Right lobe of liver (tissue), 6 donors: Measurements from ENCODE around the gene BRD3OS. TPM values are rescaled to one million over a fixed set of nuclear protein-coding genes. Genes with fewer than 3 reads are reported as not detected.

Experiments
- ATAC-seq, 4 donors: fragments of 200-7000 bp; cut with Tn5 transposase; one replicate each; pipeline ENCODE4 v1.9.1; 2020; ENCODE audit warnings: mild to moderate bottlenecking in 4 of 4, moderate library complexity in 4 of 4
- DNase-seq, 3 donors: peaks; one replicate each; pipeline ENCODE4 v3.0.0-alpha.2; 2020
- H3K27ac ChIP-seq, 3 donors: fragments of 200-600 bp; one replicate each; pipeline ENCODE4 v1.8.0; 2022
- H3K27me3 ChIP-seq, 2 donors: fragments of 200-600 bp; one replicate each; pipeline ENCODE4 v1.8.0; 2022
- H3K36me3 ChIP-seq, 4 donors: fragments of 200-600 bp; sonication (generic) in 1 of 4; one replicate each; pipeline versions ENCODE4 v1.5.1 to v1.8.0; 2017 to 2022; ENCODE audit warnings: control low read depth in 1 of 4
- H3K4me1 ChIP-seq, 4 donors: fragments of 200-600 bp; sonication (generic) in 1 of 4; one replicate each; pipeline versions ENCODE4 v1.5.1 to v1.8.0; 2017 to 2022; ENCODE audit warnings: control low read depth in 1 of 4
- H3K4me3 ChIP-seq, 3 donors: fragments of 200-600 bp; one replicate each; pipeline ENCODE4 v1.8.0; 2022
- H3K9me3 ChIP-seq, 4 donors: fragments of 200-600 bp; sonication (generic) in 1 of 4; one replicate each; pipeline versions ENCODE4 v1.5.1 to v1.8.0; 2017 to 2022; ENCODE audit warnings: control low read depth in 1 of 4
- CTCF ChIP-seq, 4 donors: fragments of 200-600 bp in 3 of 4; fragments of 450-650 bp in 1 of 4; IDR thresholded peaks; one replicate each; pipeline versions ENCODE4 v1.5.1 to v1.8.0; 2016 to 2022; ENCODE audit warnings: antibody characterized with exemption in 4 of 4, mild to moderate bottlenecking in 2 of 4
- POLR2A ChIP-seq: fragments of 450-650 bp; IDR thresholded peaks from one replicate; pipeline ENCODE4 v1.6.1; 2017; ENCODE audit warnings: antibody characterized with exemption, mild to moderate bottlenecking
- WGBS: methylation state at CpG from one replicate; pipeline ENCODE4 v1.1.6; 2018; ENCODE audit warnings: low coverage, low lambda C conversion rate; ENCODE audit not compliant: insufficient coverage; ENCODE audit errors: missing lambda C conversion rate; 5-methylcytosine and 5-hydroxymethylcytosine counted together
- intact Hi-C, 2 donors: fragments of 100-400 bp; cut with DNase I; formaldehyde crosslinking; loops; one replicate each; pipeline versions ENCODE4 v1.11.2 to v1.14.1; 2022
- total RNA-seq, 6 experiments: library from RNA; depleted of rRNA in 2 of 6; stranded (reverse); fragments of >200 nt in 2 of 6; fragmentation: NEBNext Ultra II Directional in 3 of 6; extraction: Animal tissue kit (Norgen Biotek cat#: 25700) in 3 of 6; gene quantifications; one replicate each; pipeline versions ENCODE4 v1.1.0 to v1.2.4, GENCODE V29; 2016 to 2023
- donor health status: DM: no; HTN: yes; CAD: no.
- donor health status: DM: no; HTN: no; CAD: no.
- donor health status: DM: no; HTN: no; CAD: no.
- donor health status: DM: no; HTN: yes; CAD: no.
- donor health status: DM: no; HTN: yes; CAD: no.

Gene BRD3OS
- total RNA-seq, 6 experiments from 2014 or later, result 3.2 to 8.1 (median 5.9) TPM

DNA sequence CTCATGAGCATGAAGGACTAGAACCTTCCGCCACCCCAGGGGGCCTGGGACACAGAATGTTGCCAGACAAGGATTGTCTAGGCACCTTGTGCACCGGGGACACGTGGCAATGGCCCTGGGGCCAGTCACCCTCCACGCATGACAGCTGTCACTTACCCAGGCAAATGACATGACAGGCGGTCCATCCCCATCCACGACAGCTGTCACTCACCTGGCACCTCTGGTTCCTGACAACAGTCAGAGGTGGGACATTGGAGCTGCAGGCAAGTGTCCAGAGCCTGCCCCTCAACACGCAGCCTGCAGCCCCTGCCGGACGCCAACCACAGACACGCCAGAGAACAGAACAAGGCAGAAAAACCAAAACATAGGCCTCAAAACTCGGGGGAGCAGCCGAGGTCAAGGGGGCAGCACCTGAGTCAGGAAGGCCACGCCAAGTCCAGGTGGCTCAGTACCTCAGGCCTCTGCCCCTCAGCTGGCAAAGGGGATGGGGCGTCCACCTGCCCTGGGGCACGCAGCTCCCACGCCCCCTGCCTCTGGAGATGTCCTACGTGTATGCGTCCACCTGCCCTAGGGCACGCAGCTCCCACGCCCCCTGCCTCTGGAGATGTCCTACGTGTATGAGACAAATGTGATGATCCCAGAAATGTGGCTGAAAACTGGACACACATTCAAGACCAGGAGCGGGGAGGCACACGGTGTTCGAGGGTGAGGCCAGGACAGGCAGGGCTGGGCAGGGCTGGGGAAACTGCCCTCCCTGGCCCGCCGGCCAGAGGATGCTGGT lies 47.7 kb upstream of the BRD3OS start:
- Histone ChIP-seq H3K9me3 (no peaks in the 10 kb centered on the region), H3K4me1 (peaks cover 0 to 81% (median 36%) of the 10 kb centered on the region in 4 donors), H3K4me3 (no peak overlapping the region), H3K27me3 (no peaks in the 10 kb centered on the region), H3K27ac (peak overlapping the region; percentile 70 to 86 (median 80)), H3K36me3 (no peaks in the 10 kb centered on the region)
- TF ChIP-seq POLR2A, result no peak
- no peak for TF ChIP-seq CTCF (IDR thresholded peaks at IDR 0.05)
- intact Hi-C loops, result loop anchor here in 1 of 2 donors (10.0 kb wide), 1 partner anchor 93 kb away; no protein-coding TSS in a partner anchor
- WGBS, result 60% methylated on average over 1 of the region's 26 CpGs
- ATAC-seq, result no peak
- DNase-seq, result peak; percentile 19 to 55 (median 42)

DNA sequence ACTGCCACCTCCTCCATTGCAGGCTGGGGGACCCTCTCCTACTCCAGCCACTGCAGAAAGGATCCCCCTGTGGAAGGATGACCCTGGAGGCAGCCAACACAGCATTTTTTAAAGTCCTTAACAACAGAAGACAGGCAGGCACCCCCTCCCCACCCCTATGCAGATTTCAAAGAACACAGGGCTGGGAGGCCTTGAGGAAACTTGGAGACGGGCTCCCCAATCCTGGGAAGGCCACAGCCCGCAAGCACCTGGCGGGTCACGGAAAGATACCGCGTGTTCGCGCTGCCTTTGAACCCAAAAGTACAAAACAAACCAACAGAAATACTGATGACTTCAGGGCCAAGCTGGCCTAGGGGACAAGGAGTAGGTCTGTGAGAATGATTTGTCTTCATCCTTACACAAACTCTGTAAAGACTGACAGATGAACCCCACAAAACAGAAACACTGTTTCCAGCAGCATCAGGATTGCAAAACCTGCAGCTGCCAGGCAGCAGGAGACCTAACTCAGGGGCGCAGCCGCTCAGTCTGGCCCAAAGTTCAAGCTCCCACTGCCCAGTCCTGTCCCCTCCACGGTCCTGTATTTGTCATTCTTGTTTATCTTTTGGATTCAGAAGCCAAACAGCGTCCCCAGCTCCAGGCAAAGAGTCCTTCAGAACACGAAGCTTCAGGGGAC lies 46.9 kb upstream of the BRD3OS start:
- 12% methylated on average over 5 of the region's 13 CpGs for WGBS
- DNase-seq, result peak; percentile 67 to 85 (median 82)
- H3K9me3 ChIP-seq, result no peaks in the 10 kb centered on the region
- peaks cover 0 to 74% (median 32%) of the 10 kb centered on the region in 4 donors for H3K4me1 ChIP-seq
- peak; percentile 49 to 66 (median 60) for ATAC-seq
- H3K27me3 ChIP-seq, result no peaks in the 10 kb centered on the region
- no peak for TF ChIP-seq CTCF (IDR thresholded peaks at IDR 0.05)
- no peak for TF ChIP-seq POLR2A
- intact Hi-C loops, result loop anchor here in 1 of 2 donors (10.0 kb wide), 1 partner anchor 94 kb away; no protein-coding TSS in a partner anchor
- no peaks in the 10 kb centered on the region for H3K36me3 ChIP-seq
- peak overlapping the region; percentile 70 to 86 (median 80) for H3K27ac ChIP-seq
- peak overlapping the region in 2 of 3 donors; percentile 39 for H3K4me3 ChIP-seq

DNA sequence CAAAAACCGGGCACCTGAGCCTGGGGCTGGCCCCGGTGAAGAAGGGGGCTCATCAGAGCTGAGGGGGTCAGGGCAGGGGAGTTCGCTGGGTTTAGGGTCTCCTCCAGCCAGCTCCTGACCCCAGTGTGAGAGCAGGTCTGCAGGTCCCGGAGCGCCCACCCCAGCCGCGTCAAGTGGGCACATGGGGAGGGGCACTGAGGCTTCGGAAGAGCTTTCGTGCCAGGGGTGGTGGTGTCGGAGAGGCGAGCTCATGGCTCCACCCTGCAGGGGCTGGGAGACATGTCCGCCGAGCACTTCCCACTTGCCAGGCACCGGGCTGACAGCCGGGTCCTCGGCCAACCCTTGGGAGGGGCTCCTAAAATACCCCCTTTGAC lies 46.4 kb upstream of the BRD3OS start:
- Histone ChIP-seq H3K4me1 (peaks cover 0 to 70% (median 30%) of the 10 kb centered on the region in 4 donors), H3K27me3 (no peaks in the 10 kb centered on the region), H3K4me3 (peak overlapping the region in 2 of 3 donors; percentile 39), H3K27ac (peak overlapping the region; percentile 70 to 86 (median 80)), H3K36me3 (no peaks in the 10 kb centered on the region), H3K9me3 (no peaks in the 10 kb centered on the region)
- 56% methylated on average over 3 of the region's 16 CpGs for WGBS
- intact Hi-C loops, result loop anchor here in 1 of 2 donors (10.0 kb wide), 1 partner anchor 94 kb away; no protein-coding TSS in a partner anchor
- TF ChIP-seq CTCF (IDR thresholded peaks at IDR 0.05) (no peak), POLR2A (no peak)
- DNase-seq (no peak), ATAC-seq (peak in 2 of 4 donors; percentile 5 to 8)

- WGBS, result 0% methylated on average over 2 of the region's 37 CpGs
- intact Hi-C loops, result loop anchor here in 1 of 2 donors (10.0 kb wide), 1 partner anchor 95 kb away; no protein-coding TSS in a partner anchor
- H3K36me3 ChIP-seq, result no peaks in the 10 kb centered on the region
- H3K4me1 ChIP-seq, result peaks cover 0 to 65% (median 27%) of the 10 kb centered on the region in 4 donors
- H3K4me3 ChIP-seq, result peak overlapping the region in 2 of 3 donors; percentile 39
- TF ChIP-seq CTCF (IDR thresholded peaks at IDR 0.05), result no peak
- no peak for TF ChIP-seq POLR2A
- peak overlapping the region; percentile 70 to 86 (median 80) for H3K27ac ChIP-seq
- ATAC-seq (peak; percentile 71 to 78 (median 75)), DNase-seq (peak; percentile 78 to 84 (median 80))
- no peaks in the 10 kb centered on the region for H3K27me3 ChIP-seq
- H3K9me3 ChIP-seq, result no peaks in the 10 kb centered on the region
Measured at GRCh38 chr9:133979273-133979920, 45.9 kb upstream of the BRD3OS start.
